HCEC 1CT (cell line): ENCODE measurements around the gene PLEKHA1.

Source experiments
- DNase-seq: peaks from one replicate; pipeline ENCODE4 v3.0.0-alpha.2; 2017

PLEKHA1 gene

DNA sequence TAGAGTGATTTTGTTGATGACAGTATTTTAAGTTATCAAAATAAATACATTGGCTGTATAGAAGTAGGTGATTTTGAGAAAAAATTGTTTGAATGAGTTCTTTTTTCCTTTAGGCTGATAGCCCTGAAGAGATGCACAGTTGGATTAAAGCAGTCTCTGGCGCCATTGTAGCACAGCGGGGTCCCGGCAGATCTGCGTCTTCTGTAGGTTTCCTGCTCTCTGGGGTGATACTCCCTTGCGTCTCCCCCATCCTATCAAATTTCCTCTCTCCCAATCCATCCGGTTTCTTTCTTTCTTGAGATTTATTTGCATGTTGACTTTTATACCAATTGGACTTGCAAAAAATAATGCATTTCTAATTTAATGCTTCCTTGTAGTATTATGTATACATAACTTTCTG lies 52.3 kb downstream of the PLEKHA1 start:
- no peak for DNase-seq

GRCh38 chr10:122427280-122427679 lies 52.8 kb downstream of the PLEKHA1 start:
- DNase-seq: no peak

DNA sequence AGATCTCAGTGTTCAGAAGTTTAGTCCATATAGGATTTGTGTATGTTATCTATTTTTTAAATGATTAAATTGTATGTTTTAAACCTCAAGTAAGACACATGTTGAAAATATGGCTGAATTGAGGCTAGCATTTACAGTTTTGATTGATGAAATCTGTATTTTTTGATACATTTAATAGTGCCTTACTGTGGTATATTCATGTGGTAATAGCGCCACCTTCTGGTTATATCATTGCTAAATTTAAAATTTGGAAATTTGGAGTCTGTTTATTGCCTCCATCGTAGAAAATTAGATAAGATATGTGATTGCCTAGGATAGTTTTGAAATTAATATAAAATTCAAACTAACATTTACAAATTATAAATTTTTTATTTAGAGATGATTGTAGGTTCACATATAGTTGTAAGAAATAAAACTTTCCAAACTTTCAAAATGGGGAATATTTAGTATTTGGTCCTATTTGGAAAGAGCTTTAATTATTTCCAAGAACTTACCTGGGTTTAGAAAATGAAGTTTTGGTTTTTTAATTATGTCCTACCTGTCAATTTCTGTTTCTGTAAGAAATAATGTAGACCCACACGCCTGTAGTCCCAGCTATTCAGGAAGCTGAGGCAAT lies 60.8 kb downstream of the PLEKHA1 start:
- peak; percentile 55 for DNase-seq

DNA sequence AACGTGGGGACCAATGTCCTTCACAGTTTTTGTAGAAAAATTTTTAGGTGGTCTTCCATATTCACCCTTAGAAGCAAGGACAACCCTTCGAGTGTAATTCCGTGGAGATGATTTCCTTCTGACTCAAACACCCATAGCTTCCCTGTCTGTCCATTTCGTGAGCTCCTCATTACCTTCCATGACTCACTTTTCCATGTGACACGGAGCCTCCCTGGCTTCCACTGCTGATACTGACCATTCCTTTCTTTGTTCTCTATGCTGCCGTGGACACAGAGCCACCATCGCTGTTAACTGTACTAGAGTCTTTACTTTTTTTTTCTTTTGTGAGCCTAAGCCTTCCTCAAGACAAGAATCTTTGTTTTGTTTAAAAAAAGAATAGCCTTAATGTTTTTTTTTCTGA lies 67.5 kb downstream of the PLEKHA1 start:
- DNase-seq: peak; percentile 62

GRCh38 chr10:122445469-122445868 lies 71.0 kb downstream of the PLEKHA1 start:
- DNase-seq: no peak

DNA sequence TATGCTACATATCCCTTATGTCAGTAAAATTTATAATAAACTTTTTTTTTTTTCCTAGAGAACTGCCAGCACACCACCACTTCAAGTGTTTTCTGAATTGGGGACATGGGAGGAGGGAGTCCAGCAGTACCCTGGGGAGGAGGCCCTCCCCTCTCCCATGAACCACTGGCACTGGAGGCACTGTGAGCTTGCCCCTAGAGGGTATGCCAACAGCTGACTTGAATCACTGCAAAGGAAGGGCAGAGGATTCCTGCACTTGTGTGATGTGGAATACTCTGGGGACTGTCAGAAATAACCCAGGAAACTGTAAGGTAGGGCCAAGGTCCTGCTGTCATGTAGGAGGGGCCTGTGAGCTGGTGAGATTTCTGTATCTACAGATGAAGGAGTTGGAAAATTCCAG lies 71.4 kb downstream of the PLEKHA1 start:
- DNase-seq: no peak

GRCh38 chr10:122446668-122447423 lies 72.3 kb downstream of the PLEKHA1 start:
- DNase-seq: peak; percentile 6

GRCh38 chr10:122448600-122448999 lies 74.1 kb downstream of the PLEKHA1 start:
- DNase-seq: no peak

DNA sequence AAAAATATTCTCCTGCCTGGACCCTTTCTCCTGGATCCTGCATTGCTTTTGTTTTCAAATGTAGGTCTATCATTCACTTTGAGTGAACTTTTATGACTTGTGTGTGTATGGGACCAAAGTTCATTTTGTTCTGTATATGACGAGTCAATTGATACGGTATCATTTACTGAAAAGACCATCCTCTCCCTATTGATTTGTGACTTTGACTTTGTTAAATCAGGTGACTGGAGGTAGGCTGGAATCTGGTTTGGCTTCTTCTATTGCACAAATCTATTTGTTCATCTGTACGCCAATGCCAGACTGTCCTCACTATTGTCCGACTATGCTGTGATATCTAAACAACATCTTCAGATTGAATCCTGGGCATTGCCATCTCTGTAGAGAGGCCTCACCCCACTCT lies 74.6 kb downstream of the PLEKHA1 start:
- no peak for DNase-seq

- DNase-seq: no peak
Measured at GRCh38 chr10:122450353-122450990, 76.0 kb downstream of the PLEKHA1 start.

DNA sequence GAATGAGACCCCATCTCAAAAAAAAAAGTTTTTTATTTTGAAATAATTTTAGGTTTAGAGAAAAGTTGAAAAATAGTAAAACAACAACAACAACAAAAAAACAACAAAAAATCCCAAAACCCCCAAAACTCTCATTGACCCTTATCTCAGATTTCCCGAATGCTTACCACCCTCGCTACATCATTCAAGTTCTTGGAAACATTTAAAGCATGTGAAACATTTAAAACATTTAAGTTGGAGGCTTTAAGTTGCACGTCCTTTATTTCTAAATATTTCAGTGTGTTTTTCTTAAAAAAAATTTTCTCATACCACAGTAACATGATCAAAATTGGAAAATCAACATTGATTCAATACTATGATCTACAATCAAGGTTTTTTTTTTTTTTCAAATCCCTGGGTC lies 79.6 kb downstream of the PLEKHA1 start:
- DNase-seq: no peak

- DNase-seq: no peak
Measured at GRCh38 chr10:122454603-122455080, 80.1 kb downstream of the PLEKHA1 start, which contains the start of gene ARMS2. ARMS2 (plus strand) TSS chr10:122454653; CDS start chr10:122454728, 75 bp downstream.

- no peak for DNase-seq
Measured at GRCh38 chr10:122455376-122456079, 81.0 kb downstream of the PLEKHA1 start.

DNA sequence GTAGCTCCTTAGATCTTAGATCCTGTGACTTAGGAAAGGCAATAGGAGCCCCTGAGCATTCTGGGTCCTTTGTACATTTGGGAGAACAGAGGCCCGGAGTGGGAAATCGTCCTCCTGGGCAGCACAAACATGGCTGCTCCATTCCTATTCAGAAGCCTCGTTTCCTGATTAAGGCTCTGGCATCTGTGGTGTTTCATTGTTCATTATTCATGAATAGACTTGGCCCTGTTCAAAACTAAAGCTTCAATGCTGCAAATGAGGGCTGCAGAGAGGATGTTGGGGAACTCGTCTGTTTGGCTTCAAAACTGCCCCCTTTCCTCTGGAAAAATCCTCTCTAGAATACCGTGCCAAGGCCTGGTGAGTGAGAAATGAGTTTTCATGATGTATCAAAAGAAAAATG lies 83.4 kb downstream of the PLEKHA1 start:
- DNase-seq: no peak

DNA sequence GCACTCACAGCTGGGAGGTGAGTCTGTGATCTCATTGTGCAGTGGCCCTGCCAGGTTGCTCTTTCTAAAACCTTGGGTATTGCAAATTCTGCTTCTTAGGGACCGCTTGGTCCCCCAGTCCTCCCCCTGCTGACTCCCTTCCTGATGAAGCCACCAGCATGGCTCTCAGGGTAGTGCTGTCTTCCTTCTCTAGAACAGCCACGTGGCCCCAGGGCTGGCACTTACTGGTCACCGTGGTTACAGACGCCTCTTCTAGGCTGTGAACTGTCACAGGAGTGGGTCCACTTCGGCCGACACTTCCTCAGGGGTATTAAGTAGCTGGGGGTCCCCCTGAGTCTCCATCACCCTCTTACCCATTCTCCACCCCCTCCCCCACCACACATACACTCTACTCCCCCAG lies 84.2 kb downstream of the PLEKHA1 start:
- DNase-seq: no peak

DNA sequence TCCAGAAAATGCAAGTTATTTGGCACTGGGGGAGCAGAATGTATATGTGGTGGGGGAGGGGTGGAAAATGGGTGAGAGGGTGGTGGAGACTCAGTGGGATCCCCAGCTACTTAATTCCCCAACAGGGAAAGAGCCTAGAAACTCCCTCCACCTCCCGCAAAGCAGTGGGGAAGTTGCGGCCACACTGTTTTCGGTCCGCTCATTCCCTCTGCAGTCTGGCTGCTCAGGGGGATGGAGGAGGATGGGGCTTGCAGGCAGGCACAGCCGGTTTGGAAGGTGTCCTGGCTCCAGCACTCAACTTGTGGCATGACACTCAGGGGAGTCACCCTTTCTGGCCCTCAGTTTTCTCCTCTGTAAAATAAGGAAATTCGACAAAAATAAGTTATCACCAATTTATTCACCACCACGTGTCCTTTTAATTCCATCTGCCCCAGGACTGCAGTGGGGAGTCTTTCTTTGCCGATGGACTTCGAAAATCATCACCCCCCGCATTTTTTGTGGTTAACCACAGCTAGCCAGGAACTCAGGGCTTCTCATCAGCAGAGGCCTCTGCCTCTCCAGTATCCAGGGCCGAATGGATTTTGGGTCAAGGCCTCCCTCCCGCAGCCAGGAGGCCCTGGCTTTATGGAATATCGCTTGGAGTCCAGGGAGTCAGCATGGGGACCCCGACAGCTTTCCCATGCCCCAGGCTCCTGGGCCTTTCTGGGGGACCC lies 85.2 kb downstream of the PLEKHA1 start:
- peak; percentile 70 for DNase-seq

DNA sequence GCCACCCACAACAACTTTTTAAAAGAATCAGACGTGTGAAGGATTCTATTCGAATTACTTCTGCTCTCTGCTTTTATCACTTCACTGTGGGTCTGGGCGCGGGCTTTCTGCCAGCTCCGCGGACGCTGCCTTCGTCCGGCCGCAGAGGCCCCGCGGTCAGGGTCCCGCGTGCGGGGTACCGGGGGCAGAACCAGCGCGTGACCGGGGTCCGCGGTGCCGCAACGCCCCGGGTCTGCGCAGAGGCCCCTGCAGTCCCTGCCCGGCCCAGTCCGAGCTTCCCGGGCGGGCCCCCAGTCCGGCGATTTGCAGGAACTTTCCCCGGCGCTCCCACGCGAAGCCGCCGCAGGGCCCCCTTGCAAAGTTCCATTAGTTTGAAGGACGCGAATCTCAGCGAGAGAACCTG lies 86.4 kb downstream of the PLEKHA1 start:
- no peak for DNase-seq

DNA sequence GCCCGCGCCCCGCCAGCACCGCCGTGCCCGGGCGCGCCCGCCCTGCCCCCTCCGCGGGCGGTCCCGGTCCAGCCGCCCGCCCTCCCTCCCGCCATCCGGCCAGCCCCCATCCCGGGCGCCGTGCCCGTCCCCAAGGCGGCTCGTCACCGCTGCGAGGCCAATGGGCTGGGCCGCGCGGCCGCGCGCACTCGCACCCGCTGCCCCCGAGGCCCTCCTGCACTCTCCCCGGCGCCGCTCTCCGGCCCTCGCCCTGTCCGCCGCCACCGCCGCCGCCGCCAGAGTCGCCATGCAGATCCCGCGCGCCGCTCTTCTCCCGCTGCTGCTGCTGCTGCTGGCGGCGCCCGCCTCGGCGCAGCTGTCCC lies 86.8 kb downstream of the PLEKHA1 start, which contains the start of gene HTRA1:
TSS of gene HTRA1 (plus strand) at position 187 of the 362 bp plus-strand sequence. CDS start at position 287, 100 bp downstream.
- DNase-seq: peak; percentile 60

GRCh38 chr10:122461729-122462532 lies 87.4 kb downstream of the PLEKHA1 start:
- no peak for DNase-seq

DNA sequence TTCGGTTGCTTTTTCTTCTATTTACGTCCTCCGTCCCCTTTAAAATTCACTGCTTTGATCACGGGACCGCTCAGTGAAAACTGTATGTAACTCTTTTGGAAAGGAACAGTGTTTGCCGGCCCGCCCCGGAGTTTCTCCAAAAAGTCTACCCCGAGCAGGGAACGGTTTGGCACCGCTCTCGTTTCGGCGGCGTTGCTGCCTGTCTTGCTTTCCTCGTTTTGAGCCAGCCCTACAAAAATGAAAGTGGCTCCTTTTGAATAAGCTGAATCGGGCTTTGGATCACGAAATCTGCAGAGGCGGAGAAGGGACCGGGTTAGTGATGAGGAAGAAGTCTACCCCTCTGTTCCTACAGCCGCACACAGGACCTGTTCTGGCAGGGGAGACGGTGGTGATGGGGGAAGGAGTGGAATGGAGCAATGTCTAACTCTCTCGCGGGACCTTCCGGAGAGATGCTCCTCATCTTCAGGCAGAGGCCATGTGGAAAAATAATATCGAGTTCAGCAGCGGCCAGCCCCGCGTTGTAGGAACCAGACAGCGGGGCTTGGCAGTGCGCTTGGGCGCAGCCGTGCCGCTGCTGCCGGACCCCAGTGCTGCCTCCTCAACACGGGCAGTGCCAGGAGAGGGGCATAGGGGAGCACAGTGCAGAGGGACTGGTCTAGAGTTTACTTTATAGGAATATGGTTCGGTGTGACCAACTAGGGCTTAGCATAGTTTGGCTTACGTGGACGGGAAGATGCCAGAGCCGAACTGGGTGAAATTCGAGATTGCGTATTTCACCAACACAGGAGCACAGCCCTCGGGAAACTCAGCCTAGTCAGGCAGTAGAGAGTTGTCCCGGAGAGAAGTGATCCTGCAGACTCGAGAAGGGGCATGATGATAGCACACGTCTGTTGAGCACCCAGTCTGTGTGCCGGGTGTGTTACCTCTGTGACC lies 88.3 kb downstream of the PLEKHA1 start:
- DNase-seq: peak; percentile 39
